Measurements from ENCODE around the gene SCRG1. TPM values are rescaled to one million over a fixed set of nuclear protein-coding genes. Genes with fewer than 3 reads are reported as not detected.
A peak's percentile ranks its signal among the peaks of the same experiment; 100 is the strongest.

The SCRG1 gene
- polyA plus RNA-seq, 1 experiment = 1.0 TPM

DNA sequence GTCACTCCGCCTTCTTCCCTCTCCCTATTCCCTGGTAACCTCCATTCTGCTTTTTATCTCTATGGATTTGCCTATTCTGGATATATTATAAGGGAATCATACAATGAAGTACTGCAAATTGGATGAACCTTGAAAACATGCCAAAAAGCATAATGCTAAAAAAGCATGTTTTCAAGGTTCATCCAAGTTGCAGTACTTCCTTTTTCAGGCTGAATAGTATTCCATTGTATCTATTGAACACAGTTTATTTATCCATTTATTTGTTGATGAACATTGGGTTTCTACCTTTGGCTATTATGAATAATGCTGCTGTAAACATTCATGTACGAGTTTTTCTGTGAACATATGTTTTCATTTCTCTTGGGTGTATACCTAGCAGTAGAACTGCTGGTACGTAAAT lies 19.0 kb downstream of the SCRG1 start:
- Histone ChIP-seq H3K27ac (ENCODE audit: low read depth, low read length) (no peak overlapping the region), H3K4me3 (ENCODE audit: low read depth, low read length) (no peak overlapping the region), H3K9me3 (ENCODE audit: control insufficient read depth, insufficient read depth, low read length) (no peaks in the 10 kb centered on the region), H3K27me3 (ENCODE audit: control insufficient read depth, insufficient read depth, low read length) (no peaks in the 10 kb centered on the region)
- DNase-seq (ENCODE audit: low read depth, low spot score) = no peak
- CTCF ChIA-PET = interaction anchor here (0.5 kb wide), 1 partner anchor 38 kb away, joined by 4 read pairs; no protein-coding TSS in a partner anchor
- TF ChIP-seq, protein P1, sequence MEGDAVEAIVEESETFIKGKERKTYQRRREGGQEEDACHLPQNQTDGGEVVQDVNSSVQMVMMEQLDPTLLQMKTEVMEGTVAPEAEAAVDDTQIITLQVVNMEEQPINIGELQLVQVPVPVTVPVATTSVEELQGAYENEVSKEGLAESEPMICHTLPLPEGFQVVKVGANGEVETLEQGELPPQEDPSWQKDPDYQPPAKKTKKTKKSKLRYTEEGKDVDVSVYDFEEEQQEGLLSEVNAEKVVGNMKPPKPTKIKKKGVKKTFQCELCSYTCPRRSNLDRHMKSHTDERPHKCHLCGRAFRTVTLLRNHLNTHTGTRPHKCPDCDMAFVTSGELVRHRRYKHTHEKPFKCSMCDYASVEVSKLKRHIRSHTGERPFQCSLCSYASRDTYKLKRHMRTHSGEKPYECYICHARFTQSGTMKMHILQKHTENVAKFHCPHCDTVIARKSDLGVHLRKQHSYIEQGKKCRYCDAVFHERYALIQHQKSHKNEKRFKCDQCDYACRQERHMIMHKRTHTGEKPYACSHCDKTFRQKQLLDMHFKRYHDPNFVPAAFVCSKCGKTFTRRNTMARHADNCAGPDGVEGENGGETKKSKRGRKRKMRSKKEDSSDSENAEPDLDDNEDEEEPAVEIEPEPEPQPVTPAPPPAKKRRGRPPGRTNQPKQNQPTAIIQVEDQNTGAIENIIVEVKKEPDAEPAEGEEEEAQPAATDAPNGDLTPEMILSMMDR (IDR thresholded peaks at IDR 0.05; ENCODE audit: low read depth, low read length) = no peak
- POLR2A ChIA-PET = no interaction called here

DNA sequence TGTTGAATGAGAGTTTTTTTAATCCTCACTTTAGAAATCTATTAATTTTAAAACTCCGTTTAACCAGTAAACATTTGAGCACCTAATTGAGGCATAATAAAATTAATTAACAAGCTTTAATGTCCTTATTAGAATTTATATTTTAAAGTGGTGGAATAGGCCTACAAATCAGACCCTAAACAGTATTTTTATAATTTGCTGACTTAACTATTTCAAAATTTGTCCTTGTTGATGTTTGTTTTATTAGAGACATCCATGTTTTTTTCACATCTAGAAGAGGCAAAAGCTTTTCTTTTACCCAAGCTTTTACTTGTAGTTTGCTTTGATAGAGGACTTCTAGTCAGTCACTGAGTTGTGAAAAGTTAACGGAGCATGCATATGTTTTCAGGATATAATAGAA lies 24.3 kb downstream of the SCRG1 start:
- Histone ChIP-seq H3K27ac (ENCODE audit: low read depth, low read length) (no peak overlapping the region), H3K4me3 (ENCODE audit: low read depth, low read length) (no peak overlapping the region), H3K9me3 (ENCODE audit: control insufficient read depth, insufficient read depth, low read length) (no peaks in the 10 kb centered on the region; the same call in 1 of the 2 replicates), H3K27me3 (ENCODE audit: control insufficient read depth, insufficient read depth, low read length) (no peaks in the 10 kb centered on the region)
- DNase-seq (ENCODE audit: low read depth, low spot score) = no peak
- ChIA-PET CTCF (interaction anchor here (0.6 to 1.5 kb wide), 5 partner anchors 14 to 602 kb away, joined by 3 to 6 read pairs (median 3); no protein-coding TSS in a partner anchor), POLR2A (no interaction called here)
- TF ChIP-seq, protein P1 (IDR thresholded peaks at IDR 0.05; ENCODE audit: low read depth, low read length) = no peak

- Histone ChIP-seq H3K9me3 (ENCODE audit: control insufficient read depth, insufficient read depth, low read length) (no peaks in the 10 kb centered on the region; the same call in 1 of the 2 replicates), H3K4me3 (ENCODE audit: low read depth, low read length) (peak overlapping the region; percentile 94), H3K27ac (ENCODE audit: low read depth, low read length) (peak overlapping the region; percentile 78), H3K27me3 (ENCODE audit: control insufficient read depth, insufficient read depth, low read length) (no peaks in the 10 kb centered on the region)
- TF ChIP-seq, protein P1 (IDR thresholded peaks at IDR 0.05; ENCODE audit: low read depth, low read length) = no peak
- peak; percentile 34 for DNase-seq (ENCODE audit: low read depth, low spot score)
- POLR2A ChIA-PET = interaction anchor here (4.3 kb wide), 1 partner anchor 37 kb away, joined by 121 read pairs; the partner anchor contains the start of gene HMGB2
- CTCF ChIA-PET = interaction anchor here (0.7 to 3.6 kb wide), 8 partner anchors 11 to 70 kb away, joined by 3 to 14 read pairs (median 6); no protein-coding TSS in a partner anchor
These were observed 27.4 kb downstream of the SCRG1 start for GRCh38 chr4:173371292-173372192.

GRCh38 chr4:173370477-173371291 lies 28.2 kb downstream of the SCRG1 start, which contains the start of gene SAP30:
Gene SAP30, plus strand, starts transcription at chr4:173370954. Its CDS starts 229 bp downstream, at chr4:173371183.
- peak; percentile 96 for DNase-seq (ENCODE audit: low read depth, low spot score)
- POLR2A ChIA-PET = interaction anchor here (0.6 to 4.3 kb wide), 8 partner anchors 13 to 791 kb away, joined by 3 to 121 read pairs (median 4); partner anchors contain the start of genes HAND2 and HMGB2
- CTCF ChIA-PET = interaction anchor here (0.6 to 3.6 kb wide), 6 partner anchors 14 to 255 kb away, joined by 3 to 14 read pairs (median 4); partner anchors contain the start of gene HMGB2
- Histone ChIP-seq H3K4me3 (ENCODE audit: low read depth, low read length) (peak within 1 kb of the TSS; percentile 94), H3K9me3 (ENCODE audit: control insufficient read depth, insufficient read depth, low read length) (no peaks in the 10 kb centered on the region; the same call in 1 of the 2 replicates), H3K27me3 (ENCODE audit: control insufficient read depth, insufficient read depth, low read length) (no peaks in the 10 kb centered on the region), H3K27ac (ENCODE audit: low read depth, low read length) (peak within 1 kb of the TSS; percentile 87)
- TF ChIP-seq, protein P1 (IDR thresholded peaks at IDR 0.05; ENCODE audit: low read depth, low read length) = no peak
